SK-N-MC (cell line): Measurements from ENCODE around the gene LATS2.

Experiments
- EZH2 ChIP-seq: fragments of 200-600 bp; sonication (generic); IDR thresholded peaks from one replicate; pipeline ENCODE4 v1.6.1; 2017; ENCODE audit warnings: antibody characterized with exemption
- FOXP2 ChIP-seq: optimal IDR thresholded peaks from 2 replicates; pipeline ENCODE3; 2011; ENCODE audit warnings: mild to moderate bottlenecking, moderate library complexity; ENCODE audit not compliant: insufficient read depth; ENCODE audit errors: extremely low read length, control extremely low read depth
- POLR2AphosphoS5 ChIP-seq: IDR thresholded peaks from 2 replicates; pipeline ENCODE4 v1.6.1; 2012; ENCODE audit warnings: mild to moderate bottlenecking, low read depth, low read length, borderline replicate concordance

GRCh38 chr13:21037656-21038055 lies 23.7 kb downstream of the LATS2 start:
- TF ChIP-seq EZH2 (no peak), POLR2AphosphoS5 (no peak), FOXP2 (no peak)
